PC-3 (cell line): ENCODE measurements around the gene NPAS2. TPM values are rescaled to one million over a fixed set of nuclear protein-coding genes. Genes with fewer than 3 reads are reported as not detected.

Experiments used
- ATAC-seq: fragments of 200-7000 bp; cut with Tn5 transposase; 2 replicates; pipeline ENCODE4 v1.9.1; 2020; ENCODE audit warnings: mild to moderate bottlenecking, moderate library complexity
- BruUV-seq: library from RNA; stranded (reverse); fragments of 400-500 nt; replicated peaks from 2 replicates; lab custom pipeline; 2021; lab: Mats Ljungman, UMichigan
- CTCF ChIA-PET: fragments of 300-600 bp; sonication (Branson Sonifier 250); formaldehyde crosslinking; loops from one replicate; lab custom pipeline; 2022; ENCODE audit warnings: antibody characterized with exemption; lab: Charles Lee
- POLR2A ChIA-PET: fragments of 300-600 bp; sonication (Branson Sonifier 250); formaldehyde crosslinking; loops from one replicate; lab custom pipeline; 2022; ENCODE audit warnings: antibody characterized with exemption; ENCODE audit not compliant: unreplicated experiment; lab: Charles Lee
- DNase-seq: peaks from one replicate; pipeline ENCODE4 v3.0.0-alpha.2; 2015
- H2AFZ ChIP-seq: fragments of 300-600 bp; sonication (generic); 2 replicates; pipeline ENCODE4 v1.6.0; 2016; ENCODE audit warnings: antibody characterized with exemption, low read length
- H3F3A ChIP-seq: fragments of 300-600 bp; sonication (generic); one replicate; pipeline ENCODE4 v1.6.0; 2017; ENCODE audit warnings: antibody characterized with exemption, low read length, control low read depth, mild to moderate bottlenecking; ENCODE audit not compliant: unreplicated experiment
- H3K27ac ChIP-seq: fragments of 300-600 bp; sonication (generic); 2 replicates; pipeline ENCODE4 v1.5.1; 2016; ENCODE audit warnings: mild to moderate bottlenecking, low read length
- H3K27me3 ChIP-seq: fragments of 300-600 bp; sonication (generic); 2 replicates; pipeline ENCODE4 v1.6.1; 2016; ENCODE audit warnings: low read length, mixed read lengths
- H3K36me3 ChIP-seq: fragments of 300-600 bp; sonication (generic); 2 replicates; pipeline ENCODE4 v1.6.1; 2016; ENCODE audit warnings: low read depth, mixed run types, low read length, mixed read lengths
- H3K4me1 ChIP-seq: fragments of 300-600 bp; sonication (generic); 2 replicates; pipeline ENCODE4 v1.5.1; 2016; ENCODE audit warnings: low read length; ENCODE audit not compliant: insufficient read depth
- H3K4me2 ChIP-seq: fragments of 300-600 bp; sonication (generic); 2 replicates; pipeline ENCODE4 v1.6.0; 2016; ENCODE audit warnings: low read length
- H3K4me3 ChIP-seq: fragments of 300-600 bp; sonication (generic); 2 replicates; pipeline ENCODE4 v1.5.1; 2016; ENCODE audit warnings: mild to moderate bottlenecking, low read length, mixed read lengths
- H3K79me2 ChIP-seq: fragments of 300-600 bp; sonication (generic); 2 replicates; pipeline ENCODE4 v1.6.1; 2017; ENCODE audit warnings: low read length, mixed read lengths
- H3K9ac ChIP-seq: fragments of 300-600 bp; sonication (generic); 2 replicates; pipeline ENCODE4 v1.6.0; 2016; ENCODE audit warnings: mild to moderate bottlenecking, low read length
- H3K9me2 ChIP-seq: fragments of 300-600 bp; sonication (generic); replicated peaks from 2 replicates; pipeline ENCODE4 v1.6.1; 2016; ENCODE audit warnings: mixed run types, low read length, mixed read lengths
- H3K9me3 ChIP-seq: fragments of 300-600 bp; sonication (generic); 2 replicates; pipeline ENCODE4 v1.6.1; 2016; ENCODE audit warnings: low read length, mixed read lengths
- H4K20me1 ChIP-seq: fragments of 300-600 bp; sonication (generic); 2 replicates; pipeline ENCODE4 v1.6.1; 2016; ENCODE audit warnings: low read length, mixed read lengths
- EZH2 ChIP-seq: fragments of 300-600 bp; sonication (generic); IDR thresholded peaks from one replicate; pipeline ENCODE4 v1.6.1; 2017; ENCODE audit warnings: antibody characterized with exemption, mild to moderate bottlenecking, low read length; ENCODE audit not compliant: unreplicated experiment
- EZH2phosphoT487 ChIP-seq: fragments of 300-600 bp; sonication (generic); IDR thresholded peaks from 2 replicates; pipeline ENCODE4 v1.6.1; 2018; ENCODE audit warnings: mild to moderate bottlenecking, antibody characterized with exemption, low read length, borderline replicate concordance
- intact Hi-C: fragments of 100-400 bp; cut with micrococcal nuclease; formaldehyde crosslinking; loops from 2 replicates; pipeline ENCODE4 v1.9.0; 2023
- total RNA-seq: library from RNA; depleted of rRNA; stranded (reverse); fragments of >200 nt; gene quantifications from 2 replicates; pipeline ENCODE4 v1.2.3, GENCODE V29; 2014
- TF ChIP-seq, protein P1 (sequence below): fragments of 300-600 bp; sonication (generic); conservative IDR thresholded peaks from 2 replicates; pipeline ENCODE4 v1.5.1; 2017; ENCODE audit warnings: antibody characterized with exemption, low read depth, mild to moderate bottlenecking, low read length

Gene NPAS2
- total RNA-seq, 1 experiment from 2014 or later: 55.4 TPM

GRCh38 chr2:100944617-100945432 lies 124.9 kb downstream of the NPAS2 start:
- ATAC-seq (no peak), DNase-seq (no peak)
- intact Hi-C loops: no loop called here
- H4K20me1 ChIP-seq: no peaks in the 10 kb centered on the region
- ChIA-PET CTCF (no interaction called here), POLR2A (no interaction called here)
- H3K4me1 ChIP-seq: no peaks in the 10 kb centered on the region
- H3K9ac ChIP-seq: no peak overlapping the region
- no TSS peak for BruUV-seq
- H3K36me3 ChIP-seq: peaks cover 32% of the 10 kb centered on the region; the same call in 1 of the 2 replicates
- H3K9me3 ChIP-seq: no peaks in the 10 kb centered on the region
- H3K4me2 ChIP-seq: no peak overlapping the region
- H2AFZ ChIP-seq: no peak overlapping the region
- no peaks in the 10 kb centered on the region for H3K79me2 ChIP-seq
- no peaks in the 10 kb centered on the region for H3K27me3 ChIP-seq
- H3K27ac ChIP-seq: no peak overlapping the region
- H3K9me2 ChIP-seq: no peaks in the 10 kb centered on the region
- TF ChIP-seq, protein P1, sequence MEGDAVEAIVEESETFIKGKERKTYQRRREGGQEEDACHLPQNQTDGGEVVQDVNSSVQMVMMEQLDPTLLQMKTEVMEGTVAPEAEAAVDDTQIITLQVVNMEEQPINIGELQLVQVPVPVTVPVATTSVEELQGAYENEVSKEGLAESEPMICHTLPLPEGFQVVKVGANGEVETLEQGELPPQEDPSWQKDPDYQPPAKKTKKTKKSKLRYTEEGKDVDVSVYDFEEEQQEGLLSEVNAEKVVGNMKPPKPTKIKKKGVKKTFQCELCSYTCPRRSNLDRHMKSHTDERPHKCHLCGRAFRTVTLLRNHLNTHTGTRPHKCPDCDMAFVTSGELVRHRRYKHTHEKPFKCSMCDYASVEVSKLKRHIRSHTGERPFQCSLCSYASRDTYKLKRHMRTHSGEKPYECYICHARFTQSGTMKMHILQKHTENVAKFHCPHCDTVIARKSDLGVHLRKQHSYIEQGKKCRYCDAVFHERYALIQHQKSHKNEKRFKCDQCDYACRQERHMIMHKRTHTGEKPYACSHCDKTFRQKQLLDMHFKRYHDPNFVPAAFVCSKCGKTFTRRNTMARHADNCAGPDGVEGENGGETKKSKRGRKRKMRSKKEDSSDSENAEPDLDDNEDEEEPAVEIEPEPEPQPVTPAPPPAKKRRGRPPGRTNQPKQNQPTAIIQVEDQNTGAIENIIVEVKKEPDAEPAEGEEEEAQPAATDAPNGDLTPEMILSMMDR: no peak
- TF ChIP-seq EZH2phosphoT487: no peak
- no peak for TF ChIP-seq EZH2
- no peaks in the 10 kb centered on the region for H3F3A ChIP-seq
- H3K4me3 ChIP-seq: no peak overlapping the region

DNA sequence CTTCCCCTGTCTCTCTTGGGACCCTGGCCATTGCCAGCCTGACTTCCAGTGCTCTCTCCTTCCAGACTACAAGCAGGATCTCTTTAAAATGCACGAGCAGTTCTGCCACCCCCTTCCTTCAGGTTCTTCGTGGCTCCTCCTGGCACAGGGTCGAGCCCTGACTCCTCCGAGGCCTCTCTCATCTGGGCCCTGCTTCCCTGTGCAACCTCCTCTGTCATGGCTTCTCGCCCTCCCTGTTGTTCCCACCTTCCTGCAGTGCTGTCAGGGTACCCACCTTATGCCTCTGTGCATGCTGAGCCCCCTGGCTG lies 125.4 kb downstream of the NPAS2 start:
- no peak overlapping the region for H3K9ac ChIP-seq
- no peak overlapping the region for H2AFZ ChIP-seq
- H3K9me2 ChIP-seq: no peaks in the 10 kb centered on the region
- TF ChIP-seq EZH2phosphoT487 (no peak), EZH2 (no peak)
- TF ChIP-seq, protein P1: no peak
- ATAC-seq (no peak), DNase-seq (no peak)
- no peak overlapping the region for H3K4me2 ChIP-seq
- H3K4me3 ChIP-seq: no peak overlapping the region
- ChIA-PET CTCF (no interaction called here), POLR2A (no interaction called here)
- no peaks in the 10 kb centered on the region for H3K4me1 ChIP-seq
- H3F3A ChIP-seq: no peaks in the 10 kb centered on the region
- no peaks in the 10 kb centered on the region for H3K9me3 ChIP-seq
- peaks cover 30% of the 10 kb centered on the region for H3K36me3 ChIP-seq
- intact Hi-C loops: no loop called here
- BruUV-seq: no TSS peak
- H3K79me2 ChIP-seq: no peaks in the 10 kb centered on the region
- H3K27ac ChIP-seq: no peak overlapping the region
- H3K27me3 ChIP-seq: no peaks in the 10 kb centered on the region
- no peaks in the 10 kb centered on the region for H4K20me1 ChIP-seq

- no peaks in the 10 kb centered on the region for H3K27me3 ChIP-seq
- no peaks in the 10 kb centered on the region for H3K9me2 ChIP-seq
- ChIA-PET POLR2A (no interaction called here), CTCF (no interaction called here)
- peaks cover 37% of the 10 kb centered on the region for H3K36me3 ChIP-seq
- no peak overlapping the region for H3K4me3 ChIP-seq
- no peaks in the 10 kb centered on the region for H4K20me1 ChIP-seq
- ATAC-seq: no peak
- no TSS peak for BruUV-seq
- DNase-seq: no peak
- H3K27ac ChIP-seq: no peak overlapping the region
- H3K79me2 ChIP-seq: no peaks in the 10 kb centered on the region
- intact Hi-C loops: no loop called here
- H3F3A ChIP-seq: no peaks in the 10 kb centered on the region
- H3K4me2 ChIP-seq: no peak overlapping the region
- no peaks in the 10 kb centered on the region for H3K4me1 ChIP-seq
- no peak overlapping the region for H2AFZ ChIP-seq
- TF ChIP-seq, protein P1: no peak
- TF ChIP-seq EZH2 (no peak), EZH2phosphoT487 (no peak)
- no peaks in the 10 kb centered on the region for H3K9me3 ChIP-seq
- no peak overlapping the region for H3K9ac ChIP-seq
These were observed 126.1 kb downstream of the NPAS2 start for GRCh38 chr2:100945930-100946607.
